Thoracic aorta (tissue), 2 donors: ENCODE measurements around the gene PTPRN2. TPM values are rescaled to one million over a fixed set of nuclear protein-coding genes. Genes with fewer than 3 reads are reported as not detected.

Experiments used
- ATAC-seq: fragments of 150-250 bp; one replicate; pipeline ENCODE4 v1.8.0; 2017; ENCODE audit warnings: low read depth; ENCODE audit not compliant: insufficient number of reproducible peaks, low FRiP score
- DNase-seq: peaks from one replicate; pipeline ENCODE4 v3.0.0-alpha.2; 2020; ENCODE audit warnings: low spot score
- H3K27ac ChIP-seq, 2 donors: fragments of 200-600 bp; sonication (generic); 1 replicate in 1 of 2; 2 replicates in 1 of 2; pipeline ENCODE4 v1.5.1; 2016; ENCODE audit warnings: mild to moderate bottlenecking in 2 of 2, moderate library complexity in 2 of 2
- H3K27me3 ChIP-seq: fragments of 200-600 bp; sonication (generic); replicated peaks from 2 replicates; pipeline ENCODE4 v1.6.0; 2016; ENCODE audit warnings: mild to moderate bottlenecking; ENCODE audit not compliant: insufficient read depth
- H3K36me3 ChIP-seq: fragments of 200-600 bp; sonication (generic); one replicate; pipeline ENCODE4 v1.5.1; 2016
- H3K4me1 ChIP-seq, 2 donors: fragments of 200-600 bp; sonication (generic); 1 replicate in 1 of 2; 2 replicates in 1 of 2; pipeline versions ENCODE4 v1.5.1 to v1.6.0; 2016; ENCODE audit warnings: low read depth in 2 of 2, mild to moderate bottlenecking in 1 of 2; ENCODE audit not compliant: control insufficient read depth in 1 of 2
- H3K4me3 ChIP-seq: fragments of 200-600 bp; sonication (generic); 2 replicates; pipeline ENCODE4 v1.5.1; 2016; ENCODE audit warnings: mild to moderate bottlenecking
- H3K9me3 ChIP-seq: fragments of 200-600 bp; sonication (generic); 2 replicates; pipeline ENCODE4 v1.5.1; 2016
- CTCF ChIP-seq: fragments of 200-600 bp; sonication (generic); IDR thresholded peaks from one replicate; pipeline ENCODE4 v1.5.1; 2019; ENCODE audit warnings: antibody characterized with exemption
- total RNA-seq, 2 donors: library from RNA; depleted of rRNA; stranded (reverse); fragments of >200 nt; gene quantifications; one replicate each; pipeline versions ENCODE4 v1.1.0 to v1.2.3, GENCODE V29; 2016

PTPRN2 gene
- total RNA-seq, 2 donors from 2014 or later, result 2.2 to 3.1 TPM

GRCh38 chr7:158263110-158263963 lies 324.3 kb downstream of the PTPRN2 start:
- H3K27ac ChIP-seq, result no peak overlapping the region
- no peaks in the 10 kb centered on the region for H3K36me3 ChIP-seq
- no peak overlapping the region for H3K4me3 ChIP-seq
- no peaks in the 10 kb centered on the region for H3K9me3 ChIP-seq
- H3K4me1 ChIP-seq, result no peaks in the 10 kb centered on the region
- DNase-seq, result no peak
- ATAC-seq, result no peak
- H3K27me3 ChIP-seq, result no peaks in the 10 kb centered on the region
- no peak for TF ChIP-seq CTCF

GRCh38 chr7:158262284-158263109 lies 325.1 kb downstream of the PTPRN2 start:
- ATAC-seq (no peak), DNase-seq (no peak)
- Histone ChIP-seq H3K27ac (no peak overlapping the region), H3K4me1 (no peaks in the 10 kb centered on the region), H3K4me3 (no peak overlapping the region), H3K36me3 (no peaks in the 10 kb centered on the region), H3K27me3 (no peaks in the 10 kb centered on the region), H3K9me3 (no peaks in the 10 kb centered on the region)
- TF ChIP-seq CTCF, result no peak

- no peaks in the 10 kb centered on the region for H3K4me1 ChIP-seq
- no peak overlapping the region for H3K4me3 ChIP-seq
- no peaks in the 10 kb centered on the region for H3K9me3 ChIP-seq
- H3K27me3 ChIP-seq, result no peaks in the 10 kb centered on the region
- no peaks in the 10 kb centered on the region for H3K36me3 ChIP-seq
- DNase-seq, result no peak
- ATAC-seq, result no peak
- no peak for TF ChIP-seq CTCF
- no peak overlapping the region for H3K27ac ChIP-seq
These were observed 326.0 kb downstream of the PTPRN2 start for GRCh38 chr7:158261362-158262235.

GRCh38 chr7:158260567-158261361 lies 326.9 kb downstream of the PTPRN2 start:
- H3K9me3 ChIP-seq, result no peaks in the 10 kb centered on the region
- no peaks in the 10 kb centered on the region for H3K4me1 ChIP-seq
- TF ChIP-seq CTCF, result no peak
- DNase-seq (no peak), ATAC-seq (no peak)
- no peaks in the 10 kb centered on the region for H3K36me3 ChIP-seq
- no peak overlapping the region for H3K27ac ChIP-seq
- H3K27me3 ChIP-seq, result no peaks in the 10 kb centered on the region
- no peak overlapping the region for H3K4me3 ChIP-seq
